ENCODE measurements around the gene SFXN4.
"Not testable (repeated sequence)": the region's sequence is repeated elsewhere in the genome, so short reads cannot be mapped to it uniquely, and the experiment has no call there.

Gene SFXN4

GRCh38 chr10:119138346-119139306, 26.9 kb downstream of the SFXN4 start:
- DNase-seq: no peak

DNA sequence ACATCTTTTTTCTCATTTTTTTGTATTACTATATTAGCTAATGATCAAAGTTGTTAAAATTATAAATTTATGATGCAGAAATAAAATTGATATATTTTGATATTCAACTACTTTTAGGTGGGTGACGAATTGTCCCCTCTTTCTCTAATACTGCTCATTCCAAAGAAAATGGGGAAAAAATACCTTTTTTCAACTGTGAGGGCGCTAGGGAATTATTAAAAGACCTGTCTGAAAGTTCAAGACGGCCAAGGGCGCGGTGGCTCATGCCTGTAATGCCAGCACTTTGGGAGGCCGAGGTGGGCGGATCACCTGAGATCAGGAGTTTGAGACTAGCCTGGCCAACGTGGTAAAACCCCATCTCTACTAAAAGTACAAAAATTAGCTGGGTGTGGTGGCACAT, 27.6 kb downstream of the SFXN4 start:
- DNase-seq: not testable (repeated sequence)

GRCh38 chr10:119136084-119136483, 29.4 kb downstream of the SFXN4 start:
- no peak for DNase-seq

GRCh38 chr10:119135513-119135881, 30.0 kb downstream of the SFXN4 start:
- DNase-seq: peak; percentile 33

DNA sequence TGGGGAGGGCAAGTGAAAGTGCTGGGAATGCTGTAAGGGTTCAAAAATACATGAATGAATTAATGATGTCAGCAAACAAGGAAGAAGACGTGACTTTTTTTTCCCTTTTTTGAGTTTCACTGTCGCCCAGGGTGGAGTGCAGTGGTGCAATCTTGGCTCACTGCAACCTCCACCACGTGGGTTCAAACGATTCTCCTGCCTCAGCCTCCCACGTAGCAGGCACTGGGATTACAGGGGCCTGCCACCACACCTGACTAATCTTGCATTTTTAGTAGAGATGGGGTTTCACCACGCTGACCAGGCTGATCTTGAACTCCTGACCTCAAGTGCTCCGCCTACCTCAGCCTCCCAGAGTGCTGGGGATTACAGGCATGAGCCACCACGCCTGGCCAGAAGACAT, 31.6 kb downstream of the SFXN4 start:
- DNase-seq: no peak

DNA sequence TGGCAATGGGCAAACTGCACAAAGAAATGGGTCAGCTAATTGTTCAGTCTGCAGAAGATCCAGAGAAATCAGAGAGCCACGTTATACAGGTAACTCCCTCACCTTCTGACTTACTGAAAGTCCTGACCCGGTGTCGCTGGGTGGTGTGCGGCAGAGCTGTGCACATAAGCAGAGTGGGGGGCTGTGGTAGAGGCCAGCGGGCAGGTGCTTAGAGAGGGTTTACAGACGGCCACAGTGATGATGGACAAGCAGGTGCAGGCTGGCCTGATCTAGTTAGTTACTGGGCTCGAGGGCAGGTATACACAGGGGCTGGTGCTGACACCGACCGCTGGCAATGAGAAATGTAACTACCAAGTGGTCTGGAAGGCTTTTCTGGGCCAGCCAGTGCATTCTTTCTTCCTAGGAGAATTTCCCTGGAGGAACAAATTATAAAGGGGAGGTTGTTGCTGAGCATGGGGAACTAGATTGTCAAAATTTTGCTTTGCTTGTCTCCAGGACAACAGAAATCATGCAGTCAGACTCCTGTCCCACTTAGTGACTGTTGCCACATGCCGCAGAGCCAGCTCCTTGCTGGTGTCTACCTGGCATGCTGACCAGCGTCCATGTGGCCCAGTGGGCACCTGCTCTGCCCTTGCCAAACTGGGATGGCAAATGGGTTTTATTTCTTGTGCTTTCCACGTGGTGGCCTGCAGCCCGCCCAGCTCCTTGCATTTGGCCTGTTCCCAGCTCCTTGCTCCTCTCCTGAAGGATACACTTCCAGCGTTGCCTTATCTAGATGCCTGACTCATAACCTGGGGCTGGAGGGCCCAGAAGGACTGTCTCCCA, 32.8 kb downstream of the SFXN4 start:
- DNase-seq: no peak

DNA sequence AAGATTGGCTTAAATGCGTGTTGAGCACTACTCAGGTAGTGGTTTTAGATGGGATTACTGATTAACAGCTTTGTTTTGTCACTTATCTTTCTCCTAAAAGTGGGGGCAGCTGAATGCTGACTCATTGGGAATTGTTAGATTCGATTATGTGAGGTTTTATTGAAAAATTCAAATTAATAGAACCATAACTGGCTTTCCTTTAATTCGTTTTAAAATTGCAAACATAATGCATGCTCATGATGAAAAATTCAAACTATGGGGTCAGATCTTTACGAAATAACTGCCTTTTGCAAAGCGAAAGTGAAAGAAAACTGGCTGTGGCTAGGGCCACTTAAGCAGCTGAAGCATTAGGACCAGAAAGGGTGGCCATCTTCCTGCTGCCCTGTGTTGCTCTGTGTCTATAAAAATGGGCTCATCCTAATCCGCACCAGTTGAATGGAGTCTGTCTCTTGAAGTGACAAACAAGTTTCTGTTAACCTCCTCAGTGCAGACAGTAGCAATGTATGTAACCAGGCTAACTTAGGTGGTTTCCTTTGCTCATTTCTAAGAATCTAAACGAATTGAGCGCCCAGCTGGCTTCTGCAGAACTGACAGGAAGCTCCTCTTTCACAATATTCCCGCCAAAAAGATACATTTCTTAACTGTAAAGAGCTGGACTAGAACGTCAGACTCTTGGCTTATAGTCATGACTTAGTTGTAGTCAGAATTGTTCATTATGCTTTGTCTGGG, 33.8 kb downstream of the SFXN4 start:
- peak; percentile 62 for DNase-seq

DNA sequence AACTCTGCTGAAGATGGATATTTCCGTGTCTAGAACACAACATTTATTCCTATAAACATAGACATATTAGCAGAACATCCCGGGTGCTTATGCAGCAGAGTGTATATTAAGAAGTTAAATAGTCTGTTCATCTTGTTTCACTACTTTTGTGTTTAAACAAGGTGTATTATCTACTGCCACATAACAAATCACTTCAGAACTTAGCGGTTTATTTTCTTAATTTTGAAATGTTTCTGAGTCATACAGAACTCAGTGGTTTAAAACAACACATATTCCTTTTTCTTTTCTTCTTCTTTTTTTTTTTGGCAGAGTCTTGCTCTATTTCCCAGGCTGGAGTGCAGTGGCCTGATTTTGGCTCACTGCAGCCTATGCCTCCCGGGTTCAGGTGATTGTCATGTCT, 35.8 kb downstream of the SFXN4 start:
- DNase-seq: no peak

GRCh38 chr10:119125942-119126341, 39.6 kb downstream of the SFXN4 start:
- no peak for DNase-seq

- DNase-seq: no peak
These were observed 44.6 kb downstream of the SFXN4 start for GRCh38 chr10:119120875-119121274.

GRCh38 chr10:119120413-119120867, 45.1 kb downstream of the SFXN4 start:
- DNase-seq: no peak

GRCh38 chr10:119119400-119119799, 46.1 kb downstream of the SFXN4 start:
- no peak for DNase-seq

DNA sequence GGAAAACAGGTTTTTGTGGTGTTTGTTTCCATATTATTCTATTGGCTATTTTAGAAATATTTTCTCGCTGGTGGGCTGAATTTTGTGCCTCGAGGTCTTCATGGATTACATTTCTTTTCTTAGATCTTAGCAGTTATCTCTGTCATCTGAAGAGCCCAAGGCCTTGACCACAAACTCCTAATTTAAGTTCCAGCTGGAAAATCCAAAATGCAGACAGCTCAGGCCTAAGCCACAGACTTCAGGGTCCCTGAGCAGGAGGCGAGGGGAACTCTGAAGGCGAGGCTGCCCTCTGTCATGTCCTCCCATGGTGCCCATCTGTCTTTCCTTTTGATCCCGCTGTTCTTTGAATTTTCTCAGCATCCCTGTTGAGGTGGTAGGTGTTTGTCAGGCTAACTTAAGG, 47.3 kb downstream of the SFXN4 start:
- no peak for DNase-seq

DNA sequence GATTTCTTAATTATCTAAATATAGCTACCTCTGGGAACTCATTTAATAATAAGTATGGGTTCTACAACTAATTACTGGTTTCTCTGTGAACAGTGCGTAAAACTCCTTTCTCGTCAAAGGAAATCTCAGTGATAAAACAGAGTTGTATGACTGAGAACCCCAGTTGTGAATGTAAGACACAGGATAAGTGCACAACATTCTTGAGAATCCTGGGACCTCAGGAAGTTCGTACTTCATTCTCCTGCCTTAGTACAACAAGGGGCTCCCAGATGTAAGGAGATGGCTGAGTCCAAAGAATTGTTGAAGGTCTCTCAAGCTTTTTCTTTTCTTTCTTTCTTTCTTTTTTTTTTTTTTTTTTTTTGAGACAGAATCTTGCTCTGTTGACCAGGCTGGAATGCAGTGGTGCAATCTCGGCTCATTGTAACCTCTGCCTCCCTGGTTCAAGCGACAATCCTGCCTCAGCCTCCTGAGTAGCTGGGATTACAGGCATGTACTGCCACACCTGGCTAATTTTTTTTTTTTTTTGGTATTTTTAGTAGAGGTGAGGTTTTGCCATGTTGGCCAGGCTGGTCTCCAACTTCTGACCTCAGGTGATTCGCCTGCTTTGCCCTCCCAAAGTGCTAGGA, 49.1 kb downstream of the SFXN4 start:
- DNase-seq: no peak

DNA sequence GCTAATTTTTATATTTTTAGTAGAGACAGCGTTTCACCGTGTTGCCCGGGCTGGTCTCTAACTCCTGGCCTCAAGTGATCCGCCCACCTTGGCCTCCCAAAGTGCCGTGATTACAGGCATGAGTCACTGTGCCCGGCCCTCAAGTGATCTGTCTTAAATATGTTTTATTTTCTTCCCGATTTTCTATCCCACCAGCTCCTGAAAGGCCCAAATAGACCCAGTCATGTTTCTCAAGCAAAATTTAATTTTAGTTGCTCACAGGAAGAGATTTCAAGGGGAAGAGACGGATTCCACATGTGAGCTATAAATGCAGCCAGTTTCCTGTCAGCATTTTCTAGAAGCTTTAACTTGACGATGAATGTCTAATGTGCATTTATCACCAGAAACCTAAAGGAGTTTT, 49.6 kb downstream of the SFXN4 start:
- DNase-seq: no peak

- DNase-seq: peak; percentile 70
These were observed 51.5 kb downstream of the SFXN4 start for GRCh38 chr10:119113751-119114732.

DNA sequence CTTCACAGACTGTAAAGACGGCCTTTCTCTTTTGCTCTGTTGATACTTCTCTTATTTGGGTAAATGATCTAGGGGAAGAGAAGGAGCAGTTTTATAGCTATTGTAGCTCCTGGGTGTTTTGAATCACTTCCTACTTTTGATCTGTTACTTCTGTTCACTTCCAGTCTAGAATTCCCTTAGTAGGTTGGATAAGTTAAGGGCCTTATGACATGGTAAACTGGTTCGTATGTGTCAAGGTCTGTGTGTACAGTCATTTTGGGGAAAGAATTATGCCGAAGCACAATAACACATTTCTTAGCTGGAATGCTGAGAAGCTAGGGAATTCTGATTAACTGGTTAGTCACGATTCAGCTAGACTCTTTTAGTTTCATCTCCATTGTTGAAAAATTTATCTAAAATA, 53.5 kb downstream of the SFXN4 start:
- no peak for DNase-seq

GRCh38 chr10:119107771-119108170, 57.7 kb downstream of the SFXN4 start:
- DNase-seq: peak; percentile 36

DNA sequence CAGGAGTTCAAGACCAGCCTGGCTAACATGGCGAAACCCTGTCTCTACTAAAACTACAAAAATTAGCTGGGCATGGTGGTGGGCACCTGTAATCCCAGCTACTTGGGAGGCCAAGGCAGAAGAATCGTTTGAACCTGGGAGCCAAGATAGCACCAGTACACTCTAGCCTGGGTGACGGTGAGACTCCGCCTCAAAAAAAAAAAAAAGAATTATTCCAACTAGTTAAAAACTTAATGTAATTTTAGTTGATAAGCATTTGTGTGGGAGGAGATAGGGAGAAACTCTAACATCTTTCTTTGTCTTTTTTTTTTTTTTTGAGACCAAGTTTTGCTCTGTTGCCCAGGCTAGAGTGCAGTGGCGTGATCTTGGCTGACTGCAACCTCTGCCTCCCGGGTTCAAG, 58.4 kb downstream of the SFXN4 start:
- peak; percentile 82 for DNase-seq

DNA sequence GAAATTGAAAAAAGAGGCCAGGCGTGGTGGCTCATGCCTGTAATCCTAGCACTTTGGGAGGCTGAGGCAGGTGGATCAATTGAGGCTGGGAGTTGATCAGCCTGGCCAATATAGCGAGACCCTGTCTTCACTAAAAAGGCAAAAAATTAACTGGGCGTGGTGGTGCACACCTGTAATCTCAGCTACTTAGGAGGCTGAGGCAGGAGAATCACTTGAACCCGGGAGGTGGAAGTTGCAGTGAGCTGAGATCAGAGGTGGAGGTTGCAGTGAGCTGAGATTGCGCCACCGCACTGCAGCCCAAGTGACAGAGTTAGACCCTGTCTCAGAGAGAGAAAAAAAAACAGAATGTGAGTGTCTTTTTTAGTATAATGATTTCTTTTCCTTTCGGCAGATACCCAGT, 59.6 kb downstream of the SFXN4 start:
- not testable (repeated sequence) for DNase-seq

DNA sequence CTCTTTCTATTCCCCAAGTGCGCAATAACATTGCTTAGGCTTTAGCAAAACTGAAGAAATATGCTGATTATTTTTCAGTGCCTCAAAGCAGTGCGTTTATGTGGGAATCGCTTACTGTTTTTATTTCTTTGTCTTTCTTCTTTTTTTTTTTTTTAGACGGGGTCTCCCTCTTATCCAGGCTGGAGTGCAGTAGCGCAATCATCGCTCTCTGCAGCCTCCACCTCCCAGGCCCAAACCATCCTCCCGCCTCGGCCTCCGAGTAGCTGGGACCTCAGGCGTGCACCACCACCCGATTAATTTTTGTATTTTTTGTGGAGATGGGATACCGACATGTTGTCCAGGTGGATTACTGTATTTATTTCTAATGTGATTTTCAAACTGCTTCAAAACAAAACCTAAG, 60.4 kb downstream of the SFXN4 start:
- DNase-seq: no peak

DNA sequence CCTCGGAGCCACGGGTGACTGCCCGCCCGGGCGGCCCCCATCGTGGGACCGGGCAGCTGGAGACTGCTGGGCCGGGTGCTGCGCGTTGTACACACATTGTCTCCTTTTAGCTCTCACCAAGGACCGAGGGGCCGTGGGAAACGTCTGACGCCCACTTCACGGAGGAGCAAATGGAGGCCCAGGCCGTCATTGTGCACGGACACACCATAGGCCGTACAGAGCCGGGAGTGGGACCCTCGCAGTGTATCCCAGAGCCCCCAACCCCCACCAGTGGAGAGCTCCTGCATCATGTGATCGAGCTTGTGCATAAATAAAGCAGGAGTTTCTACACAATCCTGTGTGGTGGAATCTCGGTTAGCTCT, 60.9 kb downstream of the SFXN4 start:
- DNase-seq: no peak
